HCT116 (cell line): Measurements from ENCODE around the gene CPTP. TPM values are rescaled to one million over a fixed set of nuclear protein-coding genes. Genes with fewer than 3 reads are reported as not detected.
A peak's percentile ranks its signal among the peaks of the same experiment; 100 is the strongest.

ENCODE experiments used
- ATAC-seq: fragments of 200-7000 bp; cut with Tn5 transposase; 2 replicates; pipeline ENCODE4 v1.9.1; 2020; ENCODE audit warnings: mild to moderate bottlenecking, moderate library complexity
- BruUV-seq: library from RNA; stranded (reverse); fragments of 400-500 nt; replicated peaks from 2 replicates; lab custom pipeline; 2021; lab: Mats Ljungman, UMichigan
- CTCF ChIA-PET: fragments of 300-600 bp; sonication (Branson Sonifier 250); formaldehyde crosslinking; loops from one replicate; lab custom pipeline; 2021; ENCODE audit warnings: antibody characterized with exemption; lab: Charles Lee
- POLR2A ChIA-PET: fragments of 300-600, 350-600 bp; sonication (Branson Sonifier 250); formaldehyde crosslinking; loops from one replicate; lab custom pipeline; 2021; ENCODE audit warnings: antibody characterized with exemption; lab: Charles Lee
- RAD21 ChIA-PET, 2 experiments: fragments of 300-600 bp; sonication (Branson Sonifier 250); formaldehyde crosslinking; loops; one replicate each; lab custom pipeline; 2023; ENCODE audit warnings: low total read pairs in 2 of 2; ENCODE audit not compliant: uncharacterized antibody in 2 of 2, unreplicated experiment in 2 of 2, low non-redundant PET in 1 of 2; lab: Charles Lee
- DNase-seq: peaks from one replicate; pipeline ENCODE4 v3.0.0-alpha.2; 2010; ENCODE audit warnings: low read depth, low spot score
- H2AFZ ChIP-seq: fragments of 200-600 bp; shearing (Covaris generic), sonication (generic); 2 replicates; pipeline ENCODE4 v1.6.1; 2017; ENCODE audit warnings: low read depth, mixed run types, mixed read lengths, antibody characterized with exemption, low read length; ENCODE audit not compliant: poor library complexity, severe bottlenecking
- H3K27ac ChIP-seq: 2 replicates; pipeline ENCODE4 v1.5.1; 2012; ENCODE audit warnings: low read depth, low read length
- H3K27me3 ChIP-seq: fragments of 200-600 bp; sonication (generic); 2 replicates; pipeline ENCODE4 v1.6.1; 2016; ENCODE audit warnings: mixed run types, low read length, mixed read lengths; ENCODE audit not compliant: insufficient read depth
- H3K36me3 ChIP-seq, 2 experiments: fragments of 200-500 bp in 1 of 2; fragments of 200-600 bp in 1 of 2; sonication (Bioruptor generic) in 1 of 2; sonication (generic) in 1 of 2; 2 replicates each; pipeline versions ENCODE4 v1.5.1 to v1.6.1; 2014 to 2016; ENCODE audit warnings: low read length in 2 of 2, inconsistent platforms in 1 of 2, mixed read lengths in 1 of 2, mixed run types in 1 of 2; ENCODE audit not compliant: insufficient read depth in 2 of 2, control insufficient read depth in 1 of 2
- H3K4me1 ChIP-seq, 2 experiments: fragments of 200-600 bp in 1 of 2; sonication (generic) in 1 of 2; 2 replicates each; pipeline versions ENCODE4 v1.5.1 to v1.6.1; 2012 to 2017; ENCODE audit warnings: low read length in 2 of 2, inconsistent platforms in 1 of 2, mild to moderate bottlenecking in 1 of 2, mixed read lengths in 1 of 2, mixed run types in 1 of 2, moderate library complexity in 1 of 2; ENCODE audit not compliant: insufficient read depth in 2 of 2, control insufficient read depth in 1 of 2
- H3K4me2 ChIP-seq: fragments of 200-600 bp; sonication (generic); 2 replicates; pipeline ENCODE4 v1.6.1; 2017; ENCODE audit warnings: mixed run types, low read length, mixed read lengths
- H3K4me3 ChIP-seq, 2 experiments: fragments of 200-600 bp in 1 of 2; sonication (generic) in 1 of 2; replicated peaks in 1 of 2; 2 replicates each; pipeline ENCODE4 v1.5.1; 2011 to 2016; ENCODE audit warnings: low read length in 2 of 2, control low read depth in 1 of 2, low read depth in 1 of 2, mild to moderate bottlenecking in 1 of 2, mixed read lengths in 1 of 2, mixed run types in 1 of 2
- H3K79me2 ChIP-seq: fragments of 200-600 bp; sonication (generic); 2 replicates; pipeline ENCODE4 v1.6.1; 2017; ENCODE audit warnings: mild to moderate bottlenecking, mixed run types, low read length, moderate library complexity, mixed read lengths; ENCODE audit not compliant: insufficient read depth
- H3K9ac ChIP-seq: fragments of 200-600 bp; sonication (generic); 2 replicates; pipeline ENCODE4 v1.6.1; 2016; ENCODE audit warnings: low read length, mixed read lengths
- H3K9me2 ChIP-seq: fragments of 200-600 bp; sonication (generic), shearing (Covaris generic); 2 replicates; pipeline ENCODE4 v1.6.1; 2017; ENCODE audit warnings: mixed run types, mild to moderate bottlenecking, moderate library complexity; ENCODE audit not compliant: insufficient read depth
- H3K9me3 ChIP-seq, 2 experiments: fragments of 200-500 bp in 1 of 2; fragments of 200-600 bp in 1 of 2; sonication (Bioruptor generic) in 1 of 2; sonication (generic) in 1 of 2; 2 replicates each; pipeline ENCODE4 v1.6.1; 2014 to 2017; ENCODE audit warnings: low read length in 2 of 2, mixed read lengths in 2 of 2, inconsistent platforms in 1 of 2, low read depth in 1 of 2, mild to moderate bottlenecking in 1 of 2, mixed run types in 1 of 2, moderate library complexity in 1 of 2; ENCODE audit not compliant: control insufficient read depth in 1 of 2, insufficient read depth in 1 of 2
- H4K20me1 ChIP-seq: fragments of 200-600 bp; sonication (generic), shearing (Covaris generic); 2 replicates; pipeline ENCODE4 v1.6.1; 2017; ENCODE audit warnings: mixed run types, mild to moderate bottlenecking, moderate library complexity; ENCODE audit not compliant: insufficient read depth
- CBX3 ChIP-seq: IDR thresholded peaks from 2 replicates; pipeline ENCODE4 v1.6.1; 2012; ENCODE audit warnings: low read depth
- CEBPB ChIP-seq: IDR thresholded peaks from 2 replicates; pipeline ENCODE4 v1.6.1; 2012; ENCODE audit warnings: low read depth
- EGR1 ChIP-seq: IDR thresholded peaks from 2 replicates; pipeline ENCODE4 v1.6.1; 2012; ENCODE audit warnings: low read depth
- FOSL1 ChIP-seq: IDR thresholded peaks from 2 replicates; pipeline ENCODE4 v1.6.1; 2012; ENCODE audit warnings: low read depth
- POLR2A ChIP-seq: IDR thresholded peaks from 2 replicates; pipeline ENCODE4 v1.7.0; 2011; ENCODE audit warnings: borderline replicate concordance; ENCODE audit not compliant: insufficient read depth, insufficient read length; ENCODE audit errors: extremely low read depth
- SRF ChIP-seq: IDR thresholded peaks from 2 replicates; pipeline ENCODE4 v1.6.1; 2012; ENCODE audit warnings: low read depth
- TCF7L2 ChIP-seq: IDR thresholded peaks from 2 replicates; pipeline ENCODE4 v1.7.0; 2011; ENCODE audit warnings: borderline replicate concordance, inconsistent platforms; ENCODE audit not compliant: insufficient read depth, insufficient read length; ENCODE audit errors: extremely low read depth
- ZFX ChIP-seq: fragments of 450-650 bp; IDR thresholded peaks from 2 replicates; pipeline ENCODE4 v1.6.1; 2017
- ZNF274 ChIP-seq: fragments of 200-500 bp; sonication (Bioruptor generic); IDR thresholded peaks from 2 replicates; pipeline ENCODE4 v1.6.1; 2014; ENCODE audit warnings: mild to moderate bottlenecking, low read depth, low read length, inconsistent platforms
- intact Hi-C: fragments of 100-400 bp; cut with micrococcal nuclease; formaldehyde crosslinking; loops from 2 replicates; pipeline ENCODE4 v1.10.0; 2022
- total RNA-seq: library from RNA; stranded (reverse); gene quantifications from one replicate; pipeline ENCODE4 v1.2.1, GENCODE V29; 2021; ENCODE audit not compliant: unreplicated experiment
- TF ChIP-seq, protein P1 (sequence below): IDR thresholded peaks from 2 replicates; pipeline ENCODE4 v1.6.1; 2012; ENCODE audit warnings: low read depth
- TF ChIP-seq, protein P2 (sequence below): IDR thresholded peaks from 2 replicates; pipeline ENCODE4 v1.6.1; 2011; ENCODE audit warnings: mild to moderate bottlenecking, low read length, moderate library complexity; ENCODE audit not compliant: insufficient replicate concordance; ENCODE audit errors: extremely low read depth

Gene CPTP
- total RNA-seq, 1 experiment from 2014 or later = 16.3 TPM

GRCh38 chr1:1311107-1312104 lies 13.2 kb upstream of the CPTP start:
- H3K4me2 ChIP-seq = no peak overlapping the region
- CTCF ChIA-PET = no interaction called here
- H3K9me2 ChIP-seq = no peaks in the 10 kb centered on the region
- no peak overlapping the region for H2AFZ ChIP-seq
- peaks cover 3% of the 10 kb centered on the region; the same call in 1 of the 2 replicates for H4K20me1 ChIP-seq
- H3K9me3 ChIP-seq = no peaks in the 10 kb centered on the region
- peak overlapping the region; percentile 99; the same call in 1 of the 2 replicates for H3K27ac ChIP-seq
- DNase-seq (no peak), ATAC-seq (no peak)
- TF ChIP-seq SRF = no peak
- 0 out of 2 replicates have a peak, but pooled peaks have one; percentile 9 for TF ChIP-seq ZFX
- H3K79me2 ChIP-seq = peaks cover 77% of the 10 kb centered on the region
- H3K9ac ChIP-seq = no peak overlapping the region
- no peak overlapping the region for H3K4me3 ChIP-seq
- H3K27me3 ChIP-seq = no peaks in the 10 kb centered on the region
- BruUV-seq = no TSS peak
- peaks cover 16 to 39% of the 10 kb centered on the region in 2 experiments for H3K36me3 ChIP-seq
- POLR2A ChIA-PET = no interaction called here
- H3K4me1 ChIP-seq = peaks cover 11 to 33% of the 10 kb centered on the region in 2 experiments
- RAD21 ChIA-PET = no interaction called here
- intact Hi-C loops = no loop called here

- Histone ChIP-seq H3K79me2 (peaks cover 79% of the 10 kb centered on the region), H3K36me3 (peaks cover 19 to 39% of the 10 kb centered on the region in 2 experiments), H3K9me3 (no peaks in the 10 kb centered on the region), H4K20me1 (peaks cover 3% of the 10 kb centered on the region; the same call in 1 of the 2 replicates), H3K9ac (no peak overlapping the region), H3K4me1 (peaks cover 11 to 32% of the 10 kb centered on the region in 2 experiments), H3K4me3 (no peak overlapping the region), H3K9me2 (no peaks in the 10 kb centered on the region), H2AFZ (no peak overlapping the region), H3K4me2 (no peak overlapping the region), H3K27me3 (no peaks in the 10 kb centered on the region), H3K27ac (peak overlapping the region; percentile 29; the same call in 1 of the 2 replicates)
- no peak for DNase-seq
- ChIA-PET RAD21 (no interaction called here), POLR2A (no interaction called here), CTCF (no interaction called here)
- intact Hi-C loops = no loop called here
- TF ChIP-seq ZNF274 = no peak
- TF ChIP-seq POLR2A = no peak
- no peak for TF ChIP-seq FOSL1
- TF ChIP-seq, protein P1, sequence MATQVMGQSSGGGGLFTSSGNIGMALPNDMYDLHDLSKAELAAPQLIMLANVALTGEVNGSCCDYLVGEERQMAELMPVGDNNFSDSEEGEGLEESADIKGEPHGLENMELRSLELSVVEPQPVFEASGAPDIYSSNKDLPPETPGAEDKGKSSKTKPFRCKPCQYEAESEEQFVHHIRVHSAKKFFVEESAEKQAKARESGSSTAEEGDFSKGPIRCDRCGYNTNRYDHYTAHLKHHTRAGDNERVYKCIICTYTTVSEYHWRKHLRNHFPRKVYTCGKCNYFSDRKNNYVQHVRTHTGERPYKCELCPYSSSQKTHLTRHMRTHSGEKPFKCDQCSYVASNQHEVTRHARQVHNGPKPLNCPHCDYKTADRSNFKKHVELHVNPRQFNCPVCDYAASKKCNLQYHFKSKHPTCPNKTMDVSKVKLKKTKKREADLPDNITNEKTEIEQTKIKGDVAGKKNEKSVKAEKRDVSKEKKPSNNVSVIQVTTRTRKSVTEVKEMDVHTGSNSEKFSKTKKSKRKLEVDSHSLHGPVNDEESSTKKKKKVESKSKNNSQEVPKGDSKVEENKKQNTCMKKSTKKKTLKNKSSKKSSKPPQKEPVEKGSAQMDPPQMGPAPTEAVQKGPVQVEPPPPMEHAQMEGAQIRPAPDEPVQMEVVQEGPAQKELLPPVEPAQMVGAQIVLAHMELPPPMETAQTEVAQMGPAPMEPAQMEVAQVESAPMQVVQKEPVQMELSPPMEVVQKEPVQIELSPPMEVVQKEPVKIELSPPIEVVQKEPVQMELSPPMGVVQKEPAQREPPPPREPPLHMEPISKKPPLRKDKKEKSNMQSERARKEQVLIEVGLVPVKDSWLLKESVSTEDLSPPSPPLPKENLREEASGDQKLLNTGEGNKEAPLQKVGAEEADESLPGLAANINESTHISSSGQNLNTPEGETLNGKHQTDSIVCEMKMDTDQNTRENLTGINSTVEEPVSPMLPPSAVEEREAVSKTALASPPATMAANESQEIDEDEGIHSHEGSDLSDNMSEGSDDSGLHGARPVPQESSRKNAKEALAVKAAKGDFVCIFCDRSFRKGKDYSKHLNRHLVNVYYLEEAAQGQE = no peak
- TF ChIP-seq CEBPB = no peak
- no peak for TF ChIP-seq TCF7L2
- TF ChIP-seq, protein P2, sequence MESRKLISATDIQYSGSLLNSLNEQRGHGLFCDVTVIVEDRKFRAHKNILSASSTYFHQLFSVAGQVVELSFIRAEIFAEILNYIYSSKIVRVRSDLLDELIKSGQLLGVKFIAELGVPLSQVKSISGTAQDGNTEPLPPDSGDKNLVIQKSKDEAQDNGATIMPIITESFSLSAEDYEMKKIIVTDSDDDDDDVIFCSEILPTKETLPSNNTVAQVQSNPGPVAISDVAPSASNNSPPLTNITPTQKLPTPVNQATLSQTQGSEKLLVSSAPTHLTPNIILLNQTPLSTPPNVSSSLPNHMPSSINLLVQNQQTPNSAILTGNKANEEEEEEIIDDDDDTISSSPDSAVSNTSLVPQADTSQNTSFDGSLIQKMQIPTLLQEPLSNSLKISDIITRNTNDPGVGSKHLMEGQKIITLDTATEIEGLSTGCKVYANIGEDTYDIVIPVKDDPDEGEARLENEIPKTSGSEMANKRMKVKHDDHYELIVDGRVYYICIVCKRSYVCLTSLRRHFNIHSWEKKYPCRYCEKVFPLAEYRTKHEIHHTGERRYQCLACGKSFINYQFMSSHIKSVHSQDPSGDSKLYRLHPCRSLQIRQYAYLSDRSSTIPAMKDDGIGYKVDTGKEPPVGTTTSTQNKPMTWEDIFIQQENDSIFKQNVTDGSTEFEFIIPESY = no peak
- no peak for TF ChIP-seq CBX3
- TF ChIP-seq EGR1 = no peak
- ATAC-seq = no peak
- BruUV-seq = no TSS peak
Observed at GRCh38 chr1:1312450-1313314, 11.9 kb upstream of the CPTP start.
